Kidney capillary endothelial cell (primary cell): ENCODE results near the gene ANAPC13.
A peak's percentile ranks its signal among the peaks of the same experiment; 100 is the strongest.

Experiments
- DNase-seq: peaks from one replicate; pipeline ENCODE4 v3.0.0-alpha.2; 2018; ENCODE audit warnings: low spot score

ANAPC13 gene

DNA sequence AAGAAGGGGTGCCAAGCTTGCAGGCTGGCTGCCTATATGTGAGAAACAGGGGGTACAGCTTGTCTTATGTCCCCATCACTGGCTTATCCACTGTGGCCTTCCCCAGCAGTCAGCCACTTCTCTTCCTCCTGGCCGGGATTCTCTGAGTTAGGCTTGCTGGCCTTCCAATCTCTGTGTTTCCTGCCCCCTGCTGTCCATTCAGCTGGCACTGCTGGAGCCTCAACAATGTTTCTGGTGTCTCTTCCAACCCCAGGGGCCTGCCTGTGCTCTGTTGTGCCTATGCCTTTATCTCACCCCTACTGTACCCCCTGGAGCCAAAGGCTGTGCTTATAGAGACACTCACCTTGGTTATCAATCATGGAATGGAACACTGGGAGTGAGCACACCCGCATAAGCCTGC is 36.5 kb downstream of the ANAPC13 start:
- peak; percentile 21 for DNase-seq

DNA sequence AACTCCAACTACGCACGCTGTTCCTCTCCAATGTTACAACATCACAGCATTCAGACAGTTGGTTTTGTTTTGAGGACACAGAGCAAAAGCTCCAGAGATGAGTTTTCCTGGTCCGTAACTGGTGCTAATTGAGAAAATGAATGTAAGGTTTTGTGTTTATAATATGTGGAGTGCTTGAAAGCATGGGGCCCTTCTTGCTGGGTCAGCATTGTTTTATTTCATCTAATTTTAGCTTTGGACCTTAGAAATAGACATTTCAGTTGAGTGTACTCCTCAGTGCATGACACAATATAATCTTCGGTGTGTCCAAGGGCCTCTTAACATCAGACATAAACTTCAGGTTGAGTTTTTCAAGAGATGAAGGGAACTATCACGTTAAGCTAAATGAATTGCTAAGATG is 37.1 kb downstream of the ANAPC13 start:
- DNase-seq: no peak

DNA sequence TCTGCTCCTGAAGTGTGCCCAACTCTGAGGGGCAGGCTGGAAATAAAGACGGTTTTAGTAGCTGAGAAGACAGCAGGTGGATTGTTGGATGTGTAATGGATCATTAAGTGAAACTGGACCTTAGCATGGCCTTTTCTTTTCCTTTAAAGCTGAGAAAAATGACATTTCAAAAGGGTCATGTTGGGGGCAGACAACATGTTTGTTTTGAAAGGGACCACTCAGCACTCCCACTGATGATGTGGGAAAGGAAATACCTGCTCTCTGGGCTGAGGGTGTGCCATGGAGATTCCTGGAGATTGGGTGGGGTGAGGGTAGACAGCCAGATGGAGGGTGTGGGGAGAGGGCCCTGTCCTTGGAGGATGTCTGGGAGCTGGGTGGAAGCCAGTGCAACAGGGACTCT is 38.4 kb downstream of the ANAPC13 start:
- no peak for DNase-seq

DNA sequence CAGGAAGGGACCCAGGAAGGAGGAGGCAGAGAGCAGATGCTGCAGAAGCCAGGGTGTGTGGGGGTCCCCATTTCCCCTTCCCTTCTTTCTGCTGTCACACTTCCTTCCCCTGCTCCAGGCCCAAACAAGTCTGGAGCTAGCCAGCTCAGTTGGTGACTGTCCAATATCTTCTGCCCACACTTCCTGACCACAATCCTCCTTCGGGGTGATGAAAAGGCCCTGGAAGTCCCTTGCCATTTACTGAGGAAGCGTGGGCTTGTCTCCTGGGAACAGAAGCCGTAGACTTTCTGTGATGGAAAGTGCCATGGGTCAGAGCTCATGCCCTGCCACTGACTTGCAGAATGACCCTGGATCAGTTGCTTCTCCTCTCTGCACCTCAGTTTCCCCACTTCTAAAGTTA is 39.0 kb downstream of the ANAPC13 start:
- peak; percentile 26 for DNase-seq

DNA sequence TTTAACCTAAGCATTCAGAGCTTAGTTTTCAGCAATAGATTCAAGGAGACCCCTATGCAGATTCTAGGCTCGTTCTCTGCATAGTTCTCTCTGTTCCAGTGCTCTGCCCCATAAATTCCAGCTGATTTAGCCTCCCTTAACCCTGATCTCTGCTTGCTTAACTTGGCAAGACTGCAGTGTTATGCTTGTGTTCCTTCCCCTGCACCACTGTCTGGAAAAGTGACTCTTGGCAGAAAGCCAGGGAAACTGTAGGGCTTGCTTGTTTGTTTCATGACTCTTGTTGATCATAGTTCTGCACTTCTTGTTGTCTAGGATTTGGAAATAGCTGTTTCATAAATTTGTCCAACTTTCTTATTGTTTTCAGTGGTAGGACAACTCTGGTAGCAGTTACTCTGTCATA is 40.1 kb downstream of the ANAPC13 start:
- peak; percentile 21 for DNase-seq

DNA sequence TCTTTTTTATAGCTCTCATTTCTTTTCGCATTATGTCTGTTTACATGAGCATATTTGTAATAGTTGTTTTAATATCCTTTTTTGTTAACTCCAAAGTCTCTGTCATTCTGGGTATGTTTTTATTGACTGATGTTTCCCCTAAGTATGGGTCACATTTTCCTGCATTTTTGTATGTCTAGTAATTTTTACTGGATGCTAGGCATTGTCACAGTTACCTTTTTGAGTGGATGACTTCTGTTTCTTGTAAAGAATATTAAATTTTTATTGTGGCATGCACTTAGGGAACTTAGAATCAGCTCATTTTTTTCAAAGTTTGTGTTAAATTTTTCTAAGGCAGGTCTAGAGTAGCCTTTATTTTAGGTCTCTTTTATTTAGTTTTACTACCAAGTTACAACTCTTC is 40.7 kb downstream of the ANAPC13 start:
- no peak for DNase-seq

DNA sequence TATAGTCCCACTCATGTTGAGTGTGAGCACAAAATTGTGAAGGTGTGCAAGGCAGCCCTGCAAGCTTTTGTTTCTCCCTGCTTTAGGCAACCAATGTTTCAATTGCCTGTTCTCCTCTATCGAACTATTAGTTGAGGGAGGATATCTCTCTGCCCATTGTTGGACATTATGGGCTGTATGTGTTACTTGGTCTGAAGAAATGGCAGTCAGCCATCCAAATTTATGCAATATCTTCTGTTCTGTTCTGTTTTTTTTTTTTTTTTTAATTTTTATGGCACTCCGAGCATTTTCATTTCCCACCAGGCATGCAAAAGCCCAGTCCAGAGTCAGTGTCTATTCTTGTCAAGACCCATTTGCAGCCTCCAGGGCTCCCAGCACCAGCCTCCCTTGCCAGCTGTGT is 44.0 kb downstream of the ANAPC13 start:
- no peak for DNase-seq

DNA sequence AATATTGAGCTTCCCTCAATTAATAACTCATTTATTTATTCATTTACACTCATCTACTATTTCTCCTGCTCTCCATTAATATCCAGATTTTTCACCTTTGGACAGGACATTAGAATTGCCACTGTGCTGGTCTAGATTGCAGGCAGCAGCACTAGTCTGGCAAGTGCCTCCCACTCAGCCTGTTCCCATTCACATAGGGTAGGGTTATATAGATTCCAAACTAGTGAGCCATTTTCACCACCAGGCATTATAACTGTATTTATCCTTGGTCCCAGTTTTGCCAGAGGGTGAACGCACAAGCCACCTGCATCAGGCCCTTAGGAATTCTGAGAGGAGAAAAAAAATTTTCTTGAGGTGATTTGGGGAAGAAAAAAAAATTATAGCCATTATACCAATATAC is 44.5 kb downstream of the ANAPC13 start:
- no peak for DNase-seq

DNA sequence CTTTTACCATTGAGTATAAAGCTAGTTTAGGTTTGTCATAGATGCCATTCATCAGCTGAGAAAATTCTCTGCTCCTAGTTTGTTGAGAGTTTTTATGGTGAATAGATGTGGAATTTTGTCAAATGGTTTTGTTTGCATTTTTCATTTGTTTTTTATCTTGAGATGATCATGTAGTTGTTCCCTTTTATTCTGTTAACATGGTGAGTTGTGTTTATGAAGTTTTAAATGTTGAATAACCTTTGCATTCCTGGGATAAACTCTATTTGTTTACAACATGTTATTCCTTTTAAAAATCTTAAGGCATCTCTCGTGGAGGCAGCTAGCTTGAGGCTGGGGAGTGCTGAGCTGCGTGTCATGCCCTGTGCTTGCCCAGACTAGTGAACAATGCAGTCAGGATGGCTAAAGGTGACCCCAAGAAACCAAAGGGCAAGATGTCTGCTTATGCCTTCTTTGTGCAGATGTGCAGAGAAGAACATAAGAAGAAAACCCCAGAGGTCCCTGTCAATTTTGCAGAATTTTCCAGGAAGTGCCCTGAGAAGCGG is 48.5 kb downstream of the ANAPC13 start:
- no peak for DNase-seq

DNA sequence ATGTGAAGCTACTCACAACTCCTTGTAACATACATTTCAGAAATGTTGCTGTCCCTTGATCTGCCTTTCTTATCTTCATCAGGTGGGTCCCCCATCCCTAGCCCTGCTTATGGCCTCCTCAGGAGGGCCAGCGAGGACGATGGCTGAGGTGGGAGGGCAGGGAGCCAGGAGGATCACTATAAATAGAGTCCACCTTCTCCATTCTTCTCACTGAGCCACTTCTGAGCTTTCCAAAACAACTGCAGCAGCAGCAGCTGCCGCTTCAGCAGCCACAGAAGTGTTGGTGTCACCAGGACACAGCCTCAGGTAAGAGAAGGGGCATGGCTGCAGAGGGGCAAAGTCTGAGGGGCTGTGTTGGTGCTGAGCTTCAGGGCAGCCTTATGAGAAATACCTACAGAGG is 53.5 kb downstream of the ANAPC13 start:
- DNase-seq: no peak

DNA sequence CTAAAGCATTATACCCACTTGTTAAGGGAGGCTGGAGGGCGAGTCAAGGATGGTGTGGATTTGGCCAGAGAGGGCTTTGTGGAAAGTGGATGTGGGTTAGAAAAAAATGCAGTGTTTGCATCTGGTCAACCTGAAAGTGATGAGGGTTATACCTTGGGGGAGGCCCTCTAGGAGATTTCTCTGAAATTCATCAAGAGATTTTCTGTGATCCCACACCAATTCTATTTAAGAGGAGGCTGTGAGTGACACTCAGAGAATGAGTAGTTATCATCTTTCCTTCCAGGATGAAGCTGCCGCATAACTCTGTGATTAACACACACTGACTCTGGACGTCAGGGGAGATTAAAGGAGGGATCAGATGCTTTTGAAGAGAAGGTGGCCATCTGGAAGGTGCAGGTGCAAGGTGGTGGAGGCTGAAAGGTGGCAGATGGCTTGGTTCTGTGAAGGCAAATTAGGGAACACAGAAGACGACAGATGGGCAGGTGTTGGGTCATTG is 54.8 kb downstream of the ANAPC13 start:
- DNase-seq: no peak

DNA sequence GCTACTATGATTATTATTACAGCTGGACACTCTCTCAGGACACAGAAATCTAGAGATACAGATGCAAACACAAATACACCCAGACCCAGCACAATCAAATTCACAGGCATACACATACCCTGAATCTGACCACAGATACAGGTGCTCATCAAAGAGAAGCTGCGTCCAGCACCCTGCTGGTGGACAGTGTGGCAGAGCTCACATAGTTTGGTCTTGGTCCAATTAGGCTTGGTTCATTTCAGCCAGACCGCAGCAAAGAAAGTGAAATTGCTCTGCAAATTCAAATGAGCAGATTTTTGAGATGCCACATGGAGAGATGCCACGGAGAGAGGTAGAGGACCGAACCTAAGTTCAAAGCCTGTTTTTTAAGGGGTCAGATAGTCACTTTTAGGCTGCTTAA is 55.6 kb downstream of the ANAPC13 start:
- DNase-seq: no peak

DNA sequence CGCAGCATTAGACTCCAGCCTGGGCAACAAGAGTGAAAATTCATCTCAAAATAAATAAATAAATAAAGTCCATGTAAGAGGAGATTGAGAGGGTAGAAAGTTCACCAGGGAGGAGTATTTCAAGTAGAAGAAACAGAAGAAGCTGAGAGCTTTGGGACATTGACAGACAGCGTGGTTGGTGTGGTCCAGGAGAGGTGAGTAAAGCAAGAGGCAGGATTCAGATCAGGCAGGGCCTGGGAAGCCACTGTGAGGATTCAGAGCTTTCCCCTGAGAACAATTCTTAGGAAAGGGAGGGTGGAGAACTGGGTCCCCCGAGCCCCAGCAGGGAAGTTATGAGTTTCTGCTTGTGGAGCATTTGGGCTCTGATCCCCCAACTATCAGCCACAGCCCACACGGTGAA is 57.4 kb downstream of the ANAPC13 start:
- no peak for DNase-seq
